Activated CD4-positive, alpha-beta memory T cell treated with anti-CD3 and anti-CD28 coated beads, Interleukin-2, amount 10 ng/mL, durations not matched to agents 7 days and 5 days (primary cell): ENCODE results near the gene NDUFAB1. TPM values are rescaled to one million over a fixed set of nuclear protein-coding genes. Genes with fewer than 3 reads are reported as not detected.

Experiments used
- CTCF ChIA-PET: fragments of 350-600 bp; sonication (Branson Sonifier 250); formaldehyde crosslinking; loops from one replicate; lab custom pipeline; 2021; ENCODE audit warnings: antibody characterized with exemption, inconsistent platforms; lab: Charles Lee
- POLR2A ChIA-PET: fragments of 350-600 bp; sonication (Branson Sonifier 250); formaldehyde crosslinking; loops from one replicate; lab custom pipeline; 2021; ENCODE audit warnings: antibody characterized with exemption; lab: Charles Lee
- DNase-seq: peaks from one replicate; pipeline ENCODE4 v3.0.0-alpha.2; 2020
- H3K27ac Mint-ChIP-seq: one replicate; pipeline ENCODE4 v1.8.0; 2021; ENCODE audit warnings: mild to moderate bottlenecking, mixed read lengths
- H3K27me3 Mint-ChIP-seq: one replicate; pipeline ENCODE4 v1.8.0; 2021; ENCODE audit warnings: mixed read lengths
- H3K36me3 Mint-ChIP-seq: one replicate; pipeline ENCODE4 v1.8.0; 2021; ENCODE audit warnings: low read depth, mixed read lengths
- H3K4me1 Mint-ChIP-seq: one replicate; pipeline ENCODE4 v1.8.0; 2021; ENCODE audit warnings: mixed read lengths
- H3K4me3 Mint-ChIP-seq: one replicate; pipeline ENCODE4 v1.8.0; 2021; ENCODE audit warnings: mild to moderate bottlenecking, mixed read lengths
- H3K9me3 Mint-ChIP-seq: one replicate; pipeline ENCODE4 v1.8.0; 2021; ENCODE audit warnings: mixed read lengths
- total RNA-seq, 2 experiments: library from RNA; stranded (reverse); gene quantifications; one replicate each; pipeline ENCODE4 v1.2.3, GENCODE V29; 2021

NDUFAB1 gene
- total RNA-seq, 2 experiments from 2014 or later: 79.8 to 81.1 TPM

- no peaks in the 10 kb centered on the region for H3K9me3 Mint-ChIP-seq
- POLR2A ChIA-PET: no interaction called here
- H3K4me1 Mint-ChIP-seq: peaks cover 7% of the 10 kb centered on the region
- H3K27ac Mint-ChIP-seq: no peak overlapping the region
- no peak overlapping the region for H3K4me3 Mint-ChIP-seq
- peaks cover 12% of the 10 kb centered on the region for H3K36me3 Mint-ChIP-seq
- DNase-seq: no peak
- CTCF ChIA-PET: no interaction called here
- no peaks in the 10 kb centered on the region for H3K27me3 Mint-ChIP-seq
Observed at GRCh38 chr16:23535901-23536300, 60.2 kb downstream of the NDUFAB1 start.

- DNase-seq: no peak
- no peaks in the 10 kb centered on the region for H3K27me3 Mint-ChIP-seq
- H3K9me3 Mint-ChIP-seq: no peaks in the 10 kb centered on the region
- H3K4me1 Mint-ChIP-seq: peaks cover 7% of the 10 kb centered on the region
- no peak overlapping the region for H3K27ac Mint-ChIP-seq
- H3K4me3 Mint-ChIP-seq: no peak overlapping the region
- ChIA-PET POLR2A (no interaction called here), CTCF (no interaction called here)
- H3K36me3 Mint-ChIP-seq: peaks cover 12% of the 10 kb centered on the region
Observed at GRCh38 chr16:23534868-23535860, 61.0 kb downstream of the NDUFAB1 start.

- Mint-ChIP-seq H3K36me3 (peaks cover 12% of the 10 kb centered on the region), H3K27ac (no peak overlapping the region), H3K4me1 (no peaks in the 10 kb centered on the region), H3K9me3 (no peaks in the 10 kb centered on the region), H3K27me3 (no peaks in the 10 kb centered on the region), H3K4me3 (no peak overlapping the region)
- POLR2A ChIA-PET: no interaction called here
- CTCF ChIA-PET: no interaction called here
- DNase-seq: no peak
Observed at GRCh38 chr16:23532448-23532847, 63.7 kb downstream of the NDUFAB1 start.

Other genes starting within 250 kb of the NDUFAB1 start
- 10 to 100 TPM; 18.0 to 19.0 TPM for gene COG7, start 143.1 kb downstream of the NDUFAB1 start, total RNA-seq
- gene GGA2, start 85.8 kb downstream of the NDUFAB1 start, total RNA-seq: 10 to 100 TPM; 95.3 to 97.8 TPM
- 10 to 100 TPM in 1 of 2 experiments, 1 to 10 TPM in 1; 9.3 to 11.0 TPM for gene EARS2, start 39.0 kb downstream of the NDUFAB1 start, total RNA-seq
- gene UBFD1, start 38.6 kb downstream of the NDUFAB1 start, total RNA-seq: 10 to 100 TPM; 36.6 to 39.7 TPM
- 10 to 100 TPM; 16.8 to 17.0 TPM for gene PALB2, start 45.0 kb upstream of the NDUFAB1 start, total RNA-seq
- gene DCTN5, start 45.1 kb upstream of the NDUFAB1 start, total RNA-seq: 10 to 100 TPM; 64.9 to 68.8 TPM
- gene PLK1, start 82.6 kb upstream of the NDUFAB1 start, total RNA-seq: 100 to 1,000 TPM; 102 to 104 TPM
- gene ERN2, start 116.9 kb upstream of the NDUFAB1 start, total RNA-seq: not detected
- not detected for gene CHP2, start 158.7 kb upstream of the NDUFAB1 start, total RNA-seq
- gene PRKCB, start 239.7 kb upstream of the NDUFAB1 start, total RNA-seq: 10 to 100 TPM; 77.3 to 81.4 TPM